Head of caudate nucleus (tissue), 42 donors: ENCODE data around the gene FLNC.

Experiments used
- DNase-seq, 42 donors: peaks; one replicate each; pipeline versions ENCODE4 v3.0.0 to v3.0.0-alpha.2; 2020 to 2021; ENCODE audit warnings: mixed read lengths in 7 of 42
- intact Hi-C: fragments of 100-400 bp; cut with DNase I; formaldehyde crosslinking; loops from one replicate; pipeline ENCODE4 v1.15.0; 2022

Gene FLNC

DNA sequence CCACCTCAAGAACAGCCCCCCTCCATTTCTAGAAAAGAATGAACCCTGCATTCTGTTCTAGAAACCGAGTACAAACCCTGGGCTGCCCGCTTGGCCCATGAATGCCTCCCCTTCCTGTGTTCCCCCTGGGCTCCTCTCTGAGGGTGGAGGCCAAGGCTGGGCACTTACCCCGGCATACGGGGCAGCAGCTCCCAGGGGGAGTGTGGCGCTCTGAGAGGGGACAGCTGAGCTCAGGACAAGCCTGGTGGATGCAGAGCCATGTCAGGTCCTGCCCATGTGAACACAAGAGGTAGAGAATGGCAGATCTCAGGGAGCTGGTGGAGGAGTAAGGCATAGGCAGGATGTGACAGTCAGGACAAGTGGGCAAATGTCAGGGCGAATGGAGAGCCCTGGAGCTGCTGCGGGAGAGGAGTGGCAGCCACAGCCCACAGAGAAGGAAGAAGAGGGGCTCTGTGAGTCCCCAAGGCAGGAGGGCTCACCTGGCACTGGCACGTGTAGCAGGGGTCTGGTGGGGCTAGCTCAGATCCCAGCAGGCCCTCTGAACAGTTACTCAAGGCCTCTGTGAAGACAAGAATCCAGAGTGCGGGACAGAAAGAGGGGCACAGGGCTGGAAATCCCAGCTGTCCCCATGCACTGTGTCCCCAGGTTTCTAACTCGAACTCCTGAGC is 51.4 kb downstream of the FLNC start:
- intact Hi-C loops: loop anchor here (5.0 kb wide), 1 partner anchor 269 kb away; no protein-coding TSS in a partner anchor
- DNase-seq: no peak

DNA sequence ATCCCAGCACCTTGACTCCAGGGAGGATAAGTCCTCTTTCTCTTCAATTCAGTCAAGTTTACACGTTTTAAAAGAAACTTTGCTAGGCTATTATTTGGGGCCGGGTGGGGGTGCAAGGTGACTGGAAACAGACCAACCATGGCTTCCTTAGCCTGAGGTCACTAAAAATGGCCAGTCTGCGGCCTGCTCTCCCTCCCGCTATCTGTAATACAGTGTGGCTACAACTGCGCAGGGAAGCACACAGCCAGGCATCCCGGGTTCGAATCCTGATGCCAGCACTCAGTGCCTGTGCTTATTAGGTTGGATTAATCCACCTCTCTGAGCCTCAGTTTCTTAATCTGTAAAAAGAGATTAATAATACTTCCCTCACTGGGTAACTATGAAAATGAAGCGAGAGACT is 51.9 kb downstream of the FLNC start:
- no peak for DNase-seq
- intact Hi-C loops: loop anchor here (5.0 kb wide), 1 partner anchor 270 kb away; no protein-coding TSS in a partner anchor

DNA sequence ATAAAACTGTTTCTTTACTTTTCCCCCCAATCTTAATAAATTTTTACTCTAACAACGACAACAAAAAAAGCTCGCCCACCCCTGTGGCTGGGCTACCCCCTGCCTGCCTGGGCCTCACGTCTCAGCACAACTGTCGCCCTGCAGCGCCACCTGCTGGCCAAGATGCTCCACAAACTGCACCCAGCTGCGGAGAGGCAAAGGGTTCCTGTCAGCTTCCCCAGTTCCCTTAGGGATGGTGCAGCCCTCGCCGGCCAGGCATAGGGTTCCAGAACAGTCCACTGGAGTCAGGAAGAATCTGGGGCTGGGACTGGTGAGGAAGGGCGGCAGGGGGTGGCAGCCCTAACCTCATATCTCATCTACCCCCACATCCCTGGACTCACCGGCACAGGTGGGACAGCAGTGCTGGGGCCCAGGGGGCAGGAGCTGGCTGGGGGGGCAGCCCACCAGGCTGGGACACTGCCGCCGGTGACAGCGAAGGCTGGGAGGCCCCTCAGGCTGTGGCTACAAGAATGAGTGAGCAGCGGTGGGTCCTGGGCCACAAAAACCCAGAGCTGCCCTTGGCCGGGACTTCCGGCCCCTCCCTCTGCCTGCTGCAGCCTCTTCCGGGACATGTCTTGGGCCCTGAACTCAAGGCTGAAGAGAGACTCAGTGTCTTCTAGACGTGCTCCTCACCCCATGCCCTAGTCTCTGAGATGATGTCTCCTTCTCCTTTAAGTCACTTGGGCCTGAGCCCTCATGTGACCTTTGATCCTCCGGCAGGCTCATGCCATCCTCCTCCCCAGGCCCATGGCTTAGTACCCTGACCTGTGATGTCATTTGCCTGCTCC is 53.6 kb downstream of the FLNC start:
- peak; percentile 67 to 94 (median 89) for DNase-seq
- intact Hi-C loops: loop anchor here (5.0 kb wide), 1 partner anchor 272 kb away; no protein-coding TSS in a partner anchor

DNA sequence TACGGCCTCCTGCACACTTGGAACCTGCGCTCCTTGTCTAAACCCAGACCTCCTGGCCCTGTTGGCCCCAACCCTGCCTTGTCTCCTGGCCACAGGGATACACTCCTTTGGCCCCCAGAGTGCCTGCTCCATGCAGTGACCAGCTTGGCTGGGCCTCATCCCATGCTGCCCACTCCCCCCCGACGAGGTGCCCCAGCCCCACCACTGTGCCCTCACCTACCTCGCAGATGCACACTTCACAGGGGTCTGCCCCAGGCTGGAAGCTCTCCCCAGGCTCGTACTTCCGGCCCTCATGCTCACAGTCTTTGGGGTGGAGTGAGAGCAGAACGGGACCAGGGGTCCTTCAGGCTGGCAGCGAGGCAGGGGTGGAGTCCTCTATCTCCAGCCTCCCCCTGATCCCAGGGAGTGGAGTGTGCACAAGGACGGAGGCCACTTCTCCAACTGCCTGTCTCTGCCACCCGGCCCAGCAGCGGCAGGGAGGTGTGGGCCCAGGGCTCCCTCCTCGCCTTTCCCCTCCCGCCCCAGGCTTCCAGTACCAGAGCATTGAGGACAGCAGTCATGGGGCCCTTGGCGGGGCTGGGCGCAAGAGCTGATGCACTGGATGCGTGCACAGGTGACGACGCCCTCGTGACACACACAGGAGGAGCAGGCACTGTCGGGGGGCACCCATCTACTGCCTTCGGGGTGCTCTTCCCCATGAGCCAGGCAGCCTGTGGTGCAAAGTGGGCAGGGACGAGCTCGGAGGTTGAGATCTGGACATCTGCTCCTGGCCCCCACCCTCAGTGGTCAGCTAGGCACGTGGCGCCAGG is 54.6 kb downstream of the FLNC start:
- intact Hi-C loops: loop anchor here (5.0 kb wide), 1 partner anchor 272 kb away; no protein-coding TSS in a partner anchor
- DNase-seq: no peak

DNA sequence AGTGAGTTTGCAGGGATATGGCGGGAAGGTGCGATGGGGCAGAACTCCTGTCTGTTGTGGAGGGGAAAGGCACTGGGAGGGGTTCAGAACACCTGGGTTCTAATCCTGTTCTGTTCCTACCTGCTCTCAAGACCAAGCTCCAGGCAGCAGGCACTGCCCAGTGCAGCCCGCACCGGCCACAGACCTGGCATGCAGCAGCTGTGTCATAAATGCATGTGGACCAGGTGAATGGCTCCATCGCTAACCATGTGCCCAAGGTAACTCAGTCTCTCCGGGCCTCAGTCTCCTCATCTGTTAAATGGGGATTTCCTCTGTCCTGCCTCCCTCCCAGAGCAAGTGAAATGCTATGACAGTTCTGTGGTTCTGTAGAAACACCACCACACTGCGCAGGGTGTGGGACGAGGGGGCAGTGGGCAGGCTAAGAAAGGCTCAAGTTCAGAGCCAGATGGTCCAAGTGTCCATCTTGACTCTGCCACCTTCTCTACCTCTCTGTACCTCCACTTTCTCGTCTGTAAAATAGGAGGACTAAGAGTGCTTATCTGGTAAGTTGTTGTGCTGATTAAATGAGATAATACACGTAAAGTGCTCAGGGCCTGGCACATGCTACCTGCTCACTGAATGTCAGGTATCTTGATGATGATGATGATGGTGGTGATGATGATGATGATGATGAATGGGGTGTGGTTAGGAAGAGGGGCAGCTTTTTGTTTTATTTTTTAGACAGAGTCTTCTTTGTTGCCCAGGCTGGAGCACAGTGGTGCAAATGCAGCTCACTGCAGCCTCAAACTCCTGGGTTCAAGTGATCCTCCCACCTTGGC is 55.4 kb downstream of the FLNC start:
- no peak for DNase-seq
- intact Hi-C loops: no loop called here

DNA sequence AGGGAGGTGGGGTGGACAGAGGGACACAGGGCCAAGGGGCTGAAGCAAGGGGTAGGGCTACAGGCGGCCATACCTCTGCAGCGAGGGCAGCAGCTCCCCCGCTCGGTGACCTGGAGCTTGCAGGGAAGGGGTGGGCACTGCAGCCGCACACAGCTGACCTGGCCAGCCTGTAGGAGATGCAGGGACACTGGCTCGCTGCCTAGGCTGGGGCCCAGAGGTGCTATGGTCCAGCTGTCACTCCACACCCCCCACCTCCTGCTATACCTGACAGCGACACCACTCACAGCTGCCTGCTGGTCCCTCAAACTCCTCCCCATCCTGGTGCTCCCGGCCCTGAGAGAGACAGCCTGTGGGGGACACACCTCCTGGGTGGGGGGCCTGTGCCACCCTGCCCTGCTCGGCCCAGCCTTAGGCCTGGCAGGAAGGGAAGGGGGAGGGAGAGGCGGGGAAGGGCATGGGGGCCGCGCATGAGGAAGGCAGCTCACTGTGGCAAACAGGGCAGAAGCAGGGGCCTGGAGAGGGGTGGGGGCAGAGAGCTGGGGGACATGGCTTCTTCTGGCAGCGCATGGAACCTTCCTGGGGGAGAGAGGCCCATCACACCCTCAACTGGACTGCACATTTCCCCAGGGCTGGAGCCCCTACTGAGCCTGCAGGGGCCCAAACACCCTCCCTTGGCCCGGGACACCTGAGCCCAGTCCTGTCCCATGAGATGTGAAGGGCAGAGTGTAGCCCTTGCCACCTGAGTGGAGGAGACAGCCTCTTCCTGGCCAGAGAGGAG is 56.4 kb downstream of the FLNC start:
- DNase-seq: no peak
- intact Hi-C loops: no loop called here

DNA sequence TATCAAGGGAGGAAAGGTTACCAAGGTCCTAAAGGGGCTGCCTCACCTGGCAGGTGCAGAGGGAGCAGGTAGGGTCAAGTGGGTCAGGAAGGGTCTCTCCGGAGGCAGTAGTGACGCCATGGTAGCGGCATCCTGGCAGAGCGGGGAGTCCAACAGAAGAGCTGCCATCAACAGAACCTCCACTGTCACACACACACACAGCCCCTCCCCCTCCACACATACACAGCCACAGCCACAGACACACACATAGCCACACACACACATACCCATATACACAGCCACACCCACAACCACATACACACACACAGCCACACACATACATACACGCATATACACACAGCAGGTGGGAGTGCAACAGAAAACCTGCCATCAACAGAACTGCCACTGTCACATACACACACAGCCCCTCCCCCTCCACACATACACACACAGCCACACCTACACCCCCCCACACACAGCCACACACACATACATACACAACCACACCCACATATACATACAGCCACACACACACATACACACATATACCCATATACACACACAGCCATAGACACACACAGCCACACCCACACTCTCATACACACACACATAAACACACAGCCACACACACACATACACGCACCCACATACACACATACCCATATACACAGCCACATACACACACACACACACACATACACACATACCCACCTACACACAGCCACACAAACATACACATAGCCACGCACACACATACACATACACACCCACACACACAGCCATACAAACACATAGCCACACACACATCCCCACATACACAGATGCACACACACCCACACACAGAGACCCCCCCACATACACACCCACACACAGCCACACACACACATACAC is 57.2 kb downstream of the FLNC start:
- DNase-seq: no peak
- intact Hi-C loops: no loop called here

DNA sequence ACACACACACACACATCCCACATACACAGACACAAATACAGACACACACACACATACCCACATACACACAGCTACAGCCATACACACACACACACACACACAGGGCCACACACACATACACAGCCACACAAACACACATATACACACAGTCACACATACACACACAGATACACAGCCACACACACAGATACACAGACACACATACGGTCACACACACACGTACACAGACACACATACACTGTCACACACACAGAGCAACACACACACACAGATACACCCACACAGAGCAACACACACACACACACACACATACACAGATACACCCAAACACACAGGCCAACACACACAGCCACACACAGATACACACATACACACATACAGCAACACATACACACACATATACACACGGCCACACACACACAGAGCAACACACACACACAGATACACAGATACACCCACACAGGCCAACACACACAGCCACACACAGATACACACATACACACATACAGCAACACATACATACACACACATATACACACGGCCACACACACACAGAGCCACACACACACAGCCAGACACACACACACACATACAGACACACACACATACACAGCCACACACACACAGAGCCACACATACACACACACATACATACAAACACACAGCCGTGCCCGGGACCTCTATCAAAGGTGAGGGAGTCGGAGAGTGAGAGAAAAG is 58.0 kb downstream of the FLNC start:
- DNase-seq: no peak
- intact Hi-C loops: no loop called here

DNA sequence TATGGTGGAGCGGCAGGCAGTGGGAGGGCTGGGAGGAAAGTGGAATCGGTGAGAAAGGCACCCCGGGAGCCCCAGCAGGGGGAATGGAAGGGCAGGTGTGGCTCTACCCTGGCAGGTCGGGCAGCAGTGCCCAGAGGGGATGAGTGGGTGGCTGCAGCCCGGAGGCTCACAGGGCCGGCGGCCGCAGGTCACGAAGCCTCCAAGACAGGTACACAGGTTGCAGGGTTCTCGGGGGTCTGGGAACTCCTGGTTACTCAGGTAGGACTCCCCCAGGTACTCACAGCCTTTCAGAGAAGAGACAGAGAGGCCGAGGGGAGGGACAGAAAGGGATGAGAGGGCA is 58.5 kb downstream of the FLNC start:
- intact Hi-C loops: no loop called here
- DNase-seq: no peak

DNA sequence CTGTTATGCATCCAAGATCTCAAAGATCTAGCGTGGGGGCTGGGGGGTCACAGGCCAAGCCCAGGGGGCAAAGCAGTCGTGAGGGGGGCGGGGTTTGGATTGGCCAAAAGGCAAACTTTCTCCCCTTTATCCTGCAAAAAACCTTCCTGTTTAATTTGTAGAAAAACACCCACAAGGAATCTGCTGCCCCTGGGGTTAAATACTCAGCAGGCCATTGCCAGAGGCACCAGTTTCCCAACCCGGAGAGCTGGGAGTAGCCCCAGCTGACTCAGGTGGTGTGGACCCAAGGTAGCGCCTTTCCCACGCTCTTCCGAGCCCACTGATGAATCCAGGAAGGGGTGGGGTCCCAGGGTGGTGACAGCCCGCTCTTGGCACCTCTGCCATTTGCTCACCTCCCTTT is 58.9 kb downstream of the FLNC start:
- DNase-seq: no peak
- intact Hi-C loops: no loop called here

DNA sequence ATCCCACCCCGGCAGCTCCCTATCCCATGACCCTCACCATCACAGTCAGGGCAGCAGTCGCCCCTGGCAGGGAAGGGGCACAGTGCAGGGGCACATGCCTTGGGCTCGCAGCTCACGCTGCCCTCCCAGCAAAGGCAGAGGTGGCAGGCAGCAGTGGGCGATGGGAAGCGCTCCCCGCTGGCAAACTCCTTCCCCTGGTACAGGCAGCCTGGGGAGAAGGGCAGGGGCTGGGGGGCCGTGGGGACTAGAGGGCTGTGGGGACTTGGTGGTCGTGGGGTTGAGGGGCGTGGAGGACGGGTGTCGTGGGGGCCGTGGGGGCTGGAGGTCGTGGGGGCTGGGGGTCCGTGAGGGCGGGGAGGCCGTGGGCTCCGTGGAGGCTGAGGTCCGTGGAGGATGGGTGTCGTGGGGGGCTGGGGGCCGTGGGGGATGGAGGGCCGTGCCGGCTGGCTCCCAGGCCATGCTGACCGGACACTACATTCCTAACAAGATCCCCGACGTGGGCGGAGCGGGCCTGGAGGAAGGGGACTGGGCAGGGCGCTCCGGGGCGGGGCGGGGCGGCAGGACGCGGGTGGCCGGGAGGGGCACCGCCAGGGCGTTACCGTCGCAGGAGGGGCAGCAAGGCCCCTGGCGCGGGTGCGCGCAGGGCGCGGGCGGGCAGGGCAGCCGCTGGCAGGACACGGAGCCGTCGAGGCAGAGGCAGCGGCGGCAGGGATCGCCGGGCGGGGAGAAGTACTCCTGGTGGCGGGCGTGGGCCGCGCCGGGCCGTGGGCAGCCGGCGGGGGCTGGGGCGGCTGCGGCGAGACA is 60.3 kb downstream of the FLNC start:
- no peak for DNase-seq
- intact Hi-C loops: no loop called here

DNA sequence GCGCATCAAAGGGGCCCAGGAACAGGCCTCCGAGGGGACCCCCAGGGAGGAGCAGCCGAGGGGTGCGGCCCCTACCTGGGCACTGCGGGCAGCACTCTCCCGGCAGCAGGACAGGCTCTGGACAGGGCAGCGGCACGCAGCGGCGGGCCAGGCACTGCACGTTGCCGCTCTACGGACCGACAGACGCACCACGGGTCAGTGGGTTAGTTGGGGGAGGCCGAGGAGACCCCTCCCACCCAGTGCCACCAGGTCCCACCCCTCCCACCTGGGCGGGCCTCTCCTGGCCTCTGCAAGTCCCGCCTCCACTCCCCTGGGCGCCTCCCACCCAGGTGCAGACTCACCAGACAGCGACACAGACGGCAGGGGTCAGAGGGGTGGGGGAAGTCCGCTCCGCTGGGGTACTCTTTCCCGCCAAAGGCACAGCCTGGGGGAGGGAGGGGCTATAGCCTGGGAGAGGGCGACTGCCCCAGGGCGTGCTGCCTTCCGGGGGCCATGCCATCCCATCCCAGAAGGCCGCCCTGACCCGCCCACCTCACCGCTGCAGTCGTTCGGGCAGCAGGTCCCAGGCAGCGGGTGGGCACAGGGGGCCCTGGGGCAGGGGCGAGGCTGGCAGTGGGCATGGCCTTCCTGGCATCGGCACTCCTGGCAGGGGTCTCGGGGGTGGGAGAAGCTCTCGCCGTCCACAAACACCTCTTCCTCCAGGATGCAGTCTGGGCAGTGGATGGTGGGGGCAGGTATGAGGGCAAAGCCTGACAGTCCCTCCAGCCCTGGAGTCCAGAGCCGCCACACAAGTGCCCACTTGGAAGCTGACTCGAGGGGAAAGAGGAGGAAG is 61.1 kb downstream of the FLNC start:
- intact Hi-C loops: no loop called here
- DNase-seq: no peak

DNA sequence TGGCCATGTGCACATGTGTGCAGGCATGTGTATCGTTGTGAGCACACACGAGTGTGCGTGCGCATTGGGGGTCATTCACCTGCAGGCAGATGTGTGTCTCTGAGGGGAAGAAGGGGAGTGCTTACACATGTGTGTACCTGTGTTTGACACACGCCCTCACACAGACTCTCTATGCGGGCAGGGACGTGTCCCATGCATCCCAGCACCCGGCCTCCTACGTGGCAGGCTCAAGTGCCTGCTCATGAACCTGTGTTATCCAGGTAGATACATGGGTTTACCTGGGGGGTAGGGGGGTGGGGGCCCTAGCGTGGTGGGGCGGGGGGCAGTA is 61.7 kb downstream of the FLNC start:
- DNase-seq: no peak
- intact Hi-C loops: no loop called here

DNA sequence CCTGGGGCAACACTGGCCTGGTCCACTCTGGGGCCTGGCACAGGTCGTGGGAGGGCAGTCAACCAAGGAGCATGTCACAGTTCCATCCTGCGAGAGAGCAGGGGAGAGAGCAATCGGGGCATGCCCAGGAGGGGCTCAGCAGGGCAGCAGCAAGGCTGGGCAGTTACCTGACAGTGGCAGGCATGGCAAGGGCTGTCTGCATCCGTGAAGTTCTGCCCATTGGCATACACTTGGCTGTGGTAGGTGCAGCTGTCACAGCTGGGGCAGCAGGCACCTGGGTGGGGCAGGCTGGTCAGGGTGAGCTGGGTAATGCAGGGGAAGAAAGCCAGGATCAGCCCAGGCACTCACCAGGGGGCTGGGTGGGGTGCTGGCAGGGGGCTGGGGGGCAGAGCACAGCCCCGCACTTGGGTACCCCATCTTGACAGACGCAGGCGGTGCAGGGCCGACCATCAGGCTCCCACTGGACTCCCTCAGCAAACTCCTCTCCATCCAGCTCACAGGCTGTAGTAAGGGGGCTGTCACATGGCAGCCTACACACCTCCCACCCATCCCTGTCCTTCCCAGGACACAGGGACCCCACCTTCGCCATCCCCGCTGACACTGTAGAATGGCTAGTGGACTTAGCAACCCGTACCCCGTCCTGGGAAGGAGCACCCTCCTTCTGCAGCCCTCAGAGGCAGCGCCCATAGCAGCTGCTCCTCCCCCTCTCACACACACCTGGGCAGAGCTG is 62.5 kb downstream of the FLNC start:
- no peak for DNase-seq
- intact Hi-C loops: no loop called here
